Measurements from ENCODE around the gene CLEC1B.

DNA sequence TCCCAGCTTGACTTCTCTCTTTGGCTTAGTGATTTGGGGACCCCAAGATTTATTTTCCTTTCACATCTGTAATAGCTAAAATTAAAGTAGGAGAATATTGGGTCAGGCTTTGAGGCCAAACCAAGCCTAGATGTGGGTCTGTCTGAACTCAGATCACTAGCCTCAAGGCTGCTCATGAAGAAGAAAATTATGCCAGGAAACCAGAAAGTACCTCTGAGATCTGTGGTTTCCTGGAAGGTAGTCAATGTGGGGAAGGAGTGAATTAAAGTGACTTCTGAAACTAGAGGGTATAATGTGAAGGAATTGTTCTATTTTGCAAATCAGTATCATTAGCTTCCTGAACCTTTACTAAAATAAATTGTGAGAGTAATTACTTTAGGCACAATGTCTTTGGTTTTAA, 41.1 kb downstream of the CLEC1B start:
- TF ChIP-seq CTCF (IDR thresholded peaks at IDR 0.05) (no peak), EP300 (IDR thresholded peaks at IDR 0.05) (no peak), POLR2A (IDR thresholded peaks at IDR 0.05) (no peak)

All from tibial nerve (tissue), 4 donors.